Type B pancreatic cell (in vitro differentiated cells): Measurements from ENCODE around the gene CXorf66. TPM values are rescaled to one million over a fixed set of nuclear protein-coding genes. Genes with fewer than 3 reads are reported as not detected.

ENCODE experiments used
- DNase-seq: peaks from one replicate; pipeline ENCODE4 v3.0.0; 2021; ENCODE audit warnings: mixed read lengths; ENCODE audit not compliant: unreplicated experiment; ENCODE audit errors: extremely low spot score
- H3K27ac Mint-ChIP-seq: 2 replicates; pipeline ENCODE4 v1.8.0; 2021; ENCODE audit warnings: mild to moderate bottlenecking, mixed read lengths
- H3K27me3 Mint-ChIP-seq: 2 replicates; pipeline ENCODE4 v1.8.0; 2021; ENCODE audit warnings: mixed read lengths
- H3K36me3 Mint-ChIP-seq: 2 replicates; pipeline ENCODE4 v1.8.0; 2021; ENCODE audit warnings: mixed read lengths
- H3K4me1 Mint-ChIP-seq: one replicate; pipeline ENCODE4 v1.8.0; 2021; ENCODE audit warnings: mixed read lengths; ENCODE audit not compliant: unreplicated experiment
- H3K4me3 Mint-ChIP-seq: 2 replicates; pipeline ENCODE4 v1.8.0; 2021; ENCODE audit warnings: mild to moderate bottlenecking, mixed read lengths
- H3K9me3 Mint-ChIP-seq: 2 replicates; pipeline ENCODE4 v1.8.0; 2021; ENCODE audit warnings: mixed read lengths
- total RNA-seq: library from RNA; stranded (reverse); gene quantifications from 2 replicates; pipeline ENCODE4 v1.2.1, GENCODE V29; 2021; ENCODE audit warnings: low replicate concordance
- TF ChIP-seq, protein P1 (sequence below): fragments of 200-600 bp; sonication (generic); conservative IDR thresholded peaks from 2 replicates; pipeline ENCODE4 v1.5.0; 2021; ENCODE audit warnings: antibody characterized with exemption, mild to moderate bottlenecking

CXorf66 gene
- total RNA-seq, 1 donor from 2014 or later: not detected

DNA sequence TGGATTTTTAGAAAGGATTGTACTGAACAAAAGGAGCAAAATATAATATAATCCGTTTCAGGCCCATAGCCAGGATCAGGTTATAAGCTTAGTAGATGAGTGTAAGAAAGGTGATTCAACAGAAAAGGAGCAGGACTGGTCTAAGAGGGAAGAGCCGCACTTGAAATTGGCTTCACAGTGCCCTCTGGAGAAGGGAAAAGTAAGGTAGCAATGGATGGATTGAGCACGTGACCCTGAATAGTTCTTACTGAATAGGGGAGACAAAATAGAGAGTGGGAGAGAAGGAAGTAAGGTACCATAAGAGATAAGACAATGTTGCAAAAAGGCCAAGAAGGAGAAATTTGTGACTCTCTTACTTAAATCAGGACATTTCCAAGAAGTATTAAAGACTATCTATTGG, 15.6 kb downstream of the CXorf66 start:
- no peak overlapping the region for H3K27ac Mint-ChIP-seq
- H3K4me3 Mint-ChIP-seq: no peak overlapping the region
- TF ChIP-seq, protein P1, sequence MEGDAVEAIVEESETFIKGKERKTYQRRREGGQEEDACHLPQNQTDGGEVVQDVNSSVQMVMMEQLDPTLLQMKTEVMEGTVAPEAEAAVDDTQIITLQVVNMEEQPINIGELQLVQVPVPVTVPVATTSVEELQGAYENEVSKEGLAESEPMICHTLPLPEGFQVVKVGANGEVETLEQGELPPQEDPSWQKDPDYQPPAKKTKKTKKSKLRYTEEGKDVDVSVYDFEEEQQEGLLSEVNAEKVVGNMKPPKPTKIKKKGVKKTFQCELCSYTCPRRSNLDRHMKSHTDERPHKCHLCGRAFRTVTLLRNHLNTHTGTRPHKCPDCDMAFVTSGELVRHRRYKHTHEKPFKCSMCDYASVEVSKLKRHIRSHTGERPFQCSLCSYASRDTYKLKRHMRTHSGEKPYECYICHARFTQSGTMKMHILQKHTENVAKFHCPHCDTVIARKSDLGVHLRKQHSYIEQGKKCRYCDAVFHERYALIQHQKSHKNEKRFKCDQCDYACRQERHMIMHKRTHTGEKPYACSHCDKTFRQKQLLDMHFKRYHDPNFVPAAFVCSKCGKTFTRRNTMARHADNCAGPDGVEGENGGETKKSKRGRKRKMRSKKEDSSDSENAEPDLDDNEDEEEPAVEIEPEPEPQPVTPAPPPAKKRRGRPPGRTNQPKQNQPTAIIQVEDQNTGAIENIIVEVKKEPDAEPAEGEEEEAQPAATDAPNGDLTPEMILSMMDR: no peak
- H3K27me3 Mint-ChIP-seq: peaks cover 6% of the 10 kb centered on the region
- H3K4me1 Mint-ChIP-seq: no peaks in the 10 kb centered on the region
- no peaks in the 10 kb centered on the region for H3K36me3 Mint-ChIP-seq
- no peak for DNase-seq
- peaks cover 5% of the 10 kb centered on the region for H3K9me3 Mint-ChIP-seq

DNA sequence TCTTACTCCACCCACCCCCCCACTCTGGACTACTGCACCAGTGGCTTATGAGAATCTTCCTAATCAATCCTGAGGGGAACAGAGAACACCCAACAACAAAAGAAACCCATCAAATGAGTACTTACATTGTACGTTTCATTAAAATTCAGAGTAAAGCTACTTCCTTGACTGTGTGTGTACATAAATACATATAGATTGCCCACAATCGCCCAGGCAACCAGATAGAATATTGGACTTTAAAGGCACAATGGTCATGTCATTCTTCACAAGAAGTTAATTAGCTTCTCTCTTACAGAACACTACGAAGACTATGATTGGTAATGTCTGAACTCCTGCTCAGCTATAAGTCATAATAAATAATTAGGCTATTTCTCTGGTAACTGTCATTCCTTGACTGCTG, 20.2 kb downstream of the CXorf66 start:
- Mint-ChIP-seq H3K9me3 (peaks cover 5% of the 10 kb centered on the region), H3K27ac (no peak overlapping the region), H3K4me1 (no peaks in the 10 kb centered on the region), H3K36me3 (no peaks in the 10 kb centered on the region), H3K27me3 (peaks cover 12% of the 10 kb centered on the region), H3K4me3 (no peak overlapping the region)
- no peak for DNase-seq
- TF ChIP-seq, protein P1: no peak

DNA sequence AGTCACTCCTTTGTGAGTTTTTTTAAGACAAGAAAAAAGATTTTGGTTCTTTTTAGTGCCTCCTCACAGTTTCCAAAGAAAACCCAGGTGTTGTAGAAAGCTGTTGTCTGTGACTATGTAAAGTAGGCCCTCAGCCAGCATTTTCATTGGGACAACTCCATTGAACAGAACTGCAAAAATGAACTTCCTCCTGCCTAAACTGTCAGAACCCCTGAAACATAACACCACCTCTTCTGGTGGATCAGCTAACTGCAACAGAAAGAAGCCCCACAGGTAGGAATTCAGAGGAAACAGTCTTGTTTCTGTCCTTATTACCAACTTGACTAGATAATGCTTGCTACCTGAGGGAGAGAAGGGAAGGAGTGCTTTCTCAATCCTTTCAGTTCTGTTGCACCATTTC, 29.1 kb downstream of the CXorf66 start:
- DNase-seq: no peak
- H3K9me3 Mint-ChIP-seq: no peaks in the 10 kb centered on the region
- no peaks in the 10 kb centered on the region for H3K36me3 Mint-ChIP-seq
- no peaks in the 10 kb centered on the region for H3K27me3 Mint-ChIP-seq
- H3K4me3 Mint-ChIP-seq: no peak overlapping the region
- no peak overlapping the region for H3K27ac Mint-ChIP-seq
- H3K4me1 Mint-ChIP-seq: no peaks in the 10 kb centered on the region
- TF ChIP-seq, protein P1: no peak

DNA sequence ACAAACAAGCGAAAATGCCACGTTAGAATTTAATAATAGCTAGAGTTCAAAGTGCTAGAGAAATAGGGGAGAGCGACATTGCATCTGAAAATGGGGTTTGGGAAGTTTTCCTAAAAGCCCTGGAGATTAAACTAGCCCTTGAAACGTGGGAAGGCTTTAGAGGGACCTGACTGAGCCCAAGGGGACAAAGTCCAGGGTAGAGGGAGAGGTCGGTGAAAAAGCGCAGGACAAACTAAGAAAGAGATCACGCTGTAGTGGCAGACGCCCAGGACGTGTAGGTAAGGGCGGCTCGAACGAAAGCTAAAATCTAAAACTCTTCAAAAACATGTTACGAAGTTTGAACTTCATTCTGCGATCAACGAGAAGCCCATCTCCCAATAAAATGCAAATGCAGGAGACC, 31.4 kb downstream of the CXorf66 start:
- Mint-ChIP-seq H3K36me3 (no peaks in the 10 kb centered on the region), H3K4me1 (peaks cover 4% of the 10 kb centered on the region), H3K9me3 (no peaks in the 10 kb centered on the region), H3K27ac (peak overlapping the region; percentile 95), H3K27me3 (peaks cover 10% of the 10 kb centered on the region), H3K4me3 (peak overlapping the region; percentile 92)
- TF ChIP-seq, protein P1: no peak
- no peak for DNase-seq

DNA sequence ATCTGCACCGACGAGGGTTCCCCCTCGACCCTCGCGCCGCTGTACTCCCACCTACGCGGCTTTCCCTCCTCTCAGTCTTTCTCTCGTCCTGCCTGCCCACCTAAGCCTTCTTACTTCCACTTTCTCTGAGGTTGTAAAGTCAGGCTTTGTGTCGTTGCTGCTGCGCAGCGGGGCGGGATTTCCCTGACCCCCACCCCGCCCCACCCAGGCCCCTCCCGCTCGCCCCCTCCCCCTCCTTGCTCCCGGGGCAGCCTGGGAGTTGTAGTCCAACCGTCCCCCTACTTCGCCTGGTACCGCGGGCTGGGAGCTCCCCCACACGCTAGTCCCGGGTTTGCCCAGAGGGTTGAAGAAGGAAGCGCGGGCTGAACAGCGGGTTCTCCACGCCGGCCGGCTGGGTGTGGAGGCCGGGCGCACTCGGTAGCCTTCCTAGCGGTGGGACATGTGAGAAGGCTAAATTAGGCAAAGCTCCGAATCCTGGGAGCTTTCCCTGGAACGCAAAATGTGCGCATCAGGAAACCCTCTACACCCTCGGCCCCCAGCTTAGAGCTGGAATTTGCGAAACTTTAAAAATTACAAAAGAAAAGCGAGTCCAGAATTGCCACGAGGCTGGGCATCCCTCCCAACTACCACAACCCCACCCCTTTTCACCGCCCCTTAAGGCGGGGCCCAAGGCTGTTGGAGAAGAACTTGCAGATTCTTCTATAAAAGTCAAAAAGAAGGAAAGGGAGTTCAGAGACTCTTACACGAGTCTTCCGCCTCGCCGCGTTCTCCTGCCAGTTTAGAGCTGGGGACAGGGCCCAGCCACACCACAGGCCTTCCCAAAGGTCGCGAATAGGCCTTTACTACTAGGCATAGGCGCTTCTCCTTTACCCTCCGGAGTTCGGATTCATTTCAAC, 32.2 kb downstream of the CXorf66 start, which contains the start of gene ATP11C:
ATP11C (minus strand) TSS at position 153 of the 896 bp plus-strand sequence. CDS start 1,011 bp downstream, outside the sequence.
- TF ChIP-seq, protein P1: no peak
- Mint-ChIP-seq H3K27me3 (peaks cover 10% of the 10 kb centered on the region), H3K4me3 (peak within 1 kb of the TSS; percentile 92), H3K4me1 (peaks cover 4% of the 10 kb centered on the region), H3K27ac (peak within 1 kb of the TSS; percentile 95), H3K9me3 (no peaks in the 10 kb centered on the region), H3K36me3 (no peaks in the 10 kb centered on the region)
- DNase-seq: peak; percentile 80
